Esophagus squamous epithelium (tissue), 4 donors: ENCODE results near the gene ZBTB11.

Experiments used
- CTCF ChIP-seq, 6 experiments: fragments of 450-650 bp in 4 of 6; fragments of 200-600 bp in 2 of 6; sonication (generic) in 2 of 6; IDR thresholded peaks; one replicate each; pipeline ENCODE4 v1.5.1; 2016 to 2019; ENCODE audit warnings: antibody characterized with exemption in 6 of 6, mild to moderate bottlenecking in 4 of 6, moderate library complexity in 4 of 6
- POLR2A ChIP-seq, 4 donors: fragments of 450-650 bp; IDR thresholded peaks; one replicate each; pipeline ENCODE4 v1.6.1; 2017; ENCODE audit warnings: antibody characterized with exemption in 4 of 4, mild to moderate bottlenecking in 4 of 4, moderate library complexity in 3 of 4

- TF ChIP-seq CTCF (IDR thresholded peaks at IDR 0.05) (no peak), POLR2A (IDR thresholded peaks at IDR 0.05) (no peak)
Measured at GRCh38 chr3:101631098-101631796, 45.7 kb downstream of the ZBTB11 start.
